GM10266 (cell line): Measurements from ENCODE around the gene NABP1.

Source experiments
- DNase-seq: peaks from one replicate; pipeline ENCODE4 v3.0.0; 2012; ENCODE audit errors: extremely low spot score
- CTCF ChIP-seq: IDR thresholded peaks from 2 replicates; pipeline ENCODE4 v1.5.1; 2012; ENCODE audit warnings: mild to moderate bottlenecking, low read depth; ENCODE audit not compliant: control insufficient read depth, insufficient read depth; ENCODE audit errors: missing control alignments

Gene NABP1

GRCh38 chr2:191635333-191636234, 42.4 kb upstream of the NABP1 start:
- DNase-seq, result no peak
- no peak for TF ChIP-seq CTCF

GRCh38 chr2:191636235-191636543, 41.7 kb upstream of the NABP1 start:
- no peak for DNase-seq

GRCh38 chr2:191636586-191636985, 41.4 kb upstream of the NABP1 start:
- DNase-seq, result no peak
- TF ChIP-seq CTCF, result no peak

More at GRCh38 chr2:191636235-191636543, 41.7 kb upstream of the NABP1 start:
- TF ChIP-seq CTCF, result no peak

- TF ChIP-seq CTCF, result no peak
- peak; percentile 21 for DNase-seq
Measured at GRCh38 chr2:191637182-191638078, 40.5 kb upstream of the NABP1 start.

- no peak for DNase-seq
- no peak for TF ChIP-seq CTCF
Measured at GRCh38 chr2:191638079-191638801, 39.7 kb upstream of the NABP1 start.

- DNase-seq, result no peak
- no peak for TF ChIP-seq CTCF
Measured at GRCh38 chr2:191638802-191639172, 39.1 kb upstream of the NABP1 start.
